Retinal pigment epithelial cell (primary cell): Measurements from ENCODE around the gene SCLY.

ENCODE experiments used
- DNase-seq: peaks from one replicate; pipeline ENCODE4 v3.0.0-alpha.2; 2010; ENCODE audit warnings: low read depth
- H3K4me3 ChIP-seq: 2 replicates; pipeline ENCODE4 v1.5.1; 2011; ENCODE audit warnings: mild to moderate bottlenecking, low read length, control low read depth, moderate library complexity
- CTCF ChIP-seq: conservative IDR thresholded peaks from 2 replicates; pipeline ENCODE4 v1.5.1; 2011; ENCODE audit warnings: low read depth, low read length, control low read depth, inconsistent platforms

Gene SCLY

GRCh38 chr2:238039151-238039550 lies 21.6 kb upstream of the SCLY start:
- no peak for TF ChIP-seq CTCF

DNA sequence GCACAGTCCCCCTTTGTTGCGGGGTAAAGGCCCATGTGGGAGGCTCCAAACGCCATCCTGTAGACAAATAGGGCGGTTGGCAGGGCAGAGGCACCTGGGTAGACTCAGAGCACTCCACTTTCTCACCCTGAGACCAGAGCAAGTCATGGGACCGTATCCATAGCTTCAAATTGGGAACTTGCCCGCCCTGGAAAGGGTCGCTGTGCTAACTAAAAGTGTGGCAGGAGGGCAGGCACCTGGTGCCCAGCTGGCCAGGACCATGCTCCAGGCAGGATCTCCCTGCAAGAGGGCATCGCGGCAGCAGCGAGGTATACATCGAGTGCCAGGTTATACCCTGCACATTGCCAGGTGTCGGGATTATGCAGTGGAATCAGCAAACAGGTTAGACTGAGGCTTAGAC lies 20.8 kb upstream of the SCLY start:
- TF ChIP-seq CTCF, result no peak
- DNase-seq, result no peak
- no peak overlapping the region for H3K4me3 ChIP-seq

More at GRCh38 chr2:238039151-238039550, 21.6 kb upstream of the SCLY start:
- no peak for DNase-seq
- H3K4me3 ChIP-seq, result no peak overlapping the region

GRCh38 chr2:238040918-238041317 lies 19.9 kb upstream of the SCLY start:
- DNase-seq, result no peak
- no peak for TF ChIP-seq CTCF
- H3K4me3 ChIP-seq, result no peak overlapping the region

- H3K4me3 ChIP-seq, result no peak overlapping the region
- TF ChIP-seq CTCF, result no peak
- no peak for DNase-seq
Observed at GRCh38 chr2:238042090-238042489, 18.7 kb upstream of the SCLY start.

DNA sequence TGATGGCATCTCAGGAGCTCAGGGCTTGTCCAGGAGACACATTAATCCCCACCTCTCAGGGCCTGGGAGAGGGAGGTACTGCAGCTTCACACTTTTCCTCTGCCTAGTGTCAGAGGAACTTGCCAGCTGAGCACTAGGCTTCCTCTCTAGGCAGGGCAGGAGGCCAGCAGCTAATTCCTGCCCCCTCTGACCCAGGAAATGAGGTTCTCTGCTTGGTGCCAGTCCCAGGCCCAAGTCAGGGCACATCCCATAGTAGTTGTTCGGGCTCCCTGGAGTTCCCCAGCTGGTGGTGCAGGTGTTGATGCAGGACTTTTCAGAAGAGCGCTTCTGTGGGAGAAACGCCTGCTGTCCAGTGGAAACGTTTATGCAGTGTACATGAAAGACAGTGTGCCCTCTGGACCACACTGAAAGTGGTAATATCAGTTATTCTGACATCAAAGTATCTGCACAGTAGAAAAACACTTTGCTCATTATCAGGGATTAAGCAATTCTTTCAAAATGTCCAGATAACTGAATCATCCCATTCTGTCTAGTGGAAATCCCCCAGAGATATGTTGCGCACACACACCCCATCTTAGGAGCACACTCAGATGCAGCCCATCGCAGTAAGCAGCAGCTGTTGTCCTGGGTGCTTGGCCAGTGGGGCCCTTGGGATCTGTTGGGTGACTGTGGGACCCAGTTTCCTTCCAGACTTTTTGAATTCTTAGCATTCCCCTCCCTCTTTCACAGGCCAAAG lies 17.8 kb upstream of the SCLY start:
- TF ChIP-seq CTCF, result no peak
- no peak for DNase-seq
- H3K4me3 ChIP-seq, result no peak overlapping the region

DNA sequence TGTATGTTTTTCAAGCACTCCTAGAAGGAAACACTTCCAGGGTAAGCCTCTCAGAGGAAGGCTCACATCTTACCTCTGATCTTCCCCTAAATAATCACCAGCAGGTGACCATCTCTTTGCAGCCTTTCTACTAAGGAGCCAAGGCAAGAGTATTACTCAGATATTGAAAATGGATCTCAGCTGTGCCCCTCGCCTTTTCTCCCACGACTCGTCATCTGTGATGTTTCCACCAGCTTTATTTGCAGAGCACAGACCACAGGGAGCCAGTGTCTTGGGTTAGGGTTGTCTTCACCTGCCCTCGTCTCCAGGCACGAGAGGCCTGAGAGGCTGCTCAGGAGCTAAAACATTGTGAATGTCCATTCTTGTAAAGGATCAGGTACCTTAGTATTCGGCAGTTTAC lies 16.9 kb upstream of the SCLY start:
- H3K4me3 ChIP-seq, result no peak overlapping the region
- TF ChIP-seq CTCF, result no peak
- DNase-seq, result no peak

DNA sequence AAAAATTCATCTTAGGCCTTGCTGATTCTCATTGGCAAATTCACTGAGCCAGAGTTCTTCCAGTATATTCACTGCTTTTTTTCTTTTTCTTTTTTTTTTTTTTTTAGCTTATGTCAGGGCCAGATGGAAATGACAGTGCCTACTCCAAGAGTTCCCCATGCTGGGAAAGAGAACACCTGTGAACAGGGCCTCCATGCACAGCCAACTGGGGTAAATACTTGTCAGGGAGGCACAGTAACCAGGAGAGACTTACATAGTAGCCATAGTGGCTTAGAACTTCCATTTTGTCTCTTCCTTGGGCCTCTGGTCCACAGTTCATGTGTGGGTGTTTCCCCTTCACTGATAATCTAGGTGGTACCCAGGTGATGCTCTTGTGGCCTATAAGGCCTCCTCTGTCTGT lies 15.2 kb upstream of the SCLY start:
- DNase-seq, result no peak
- H3K4me3 ChIP-seq, result no peak overlapping the region
- TF ChIP-seq CTCF, result no peak
